Adrenal gland (tissue), 5 donors: Measurements from ENCODE around the gene FBXW12.

ENCODE experiments used
- POLR2A ChIP-seq, 2 donors: fragments of 450-650 bp; IDR thresholded peaks; one replicate each; pipeline ENCODE4 v1.6.1; 2017; ENCODE audit warnings: antibody characterized with exemption in 2 of 2, mild to moderate bottlenecking in 2 of 2, moderate library complexity in 1 of 2
- TF ChIP-seq, protein P1 (sequence below), 6 experiments: fragments of 450-650 bp in 4 of 6; fragments of 200-600 bp in 2 of 6; sonication (generic) in 1 of 6; IDR thresholded peaks; 1 replicate in 5 of 6; 2 replicates in 1 of 6; pipeline versions ENCODE4 v1.5.1 to v1.8.0; 2016 to 2021; ENCODE audit warnings: antibody characterized with exemption in 6 of 6, mild to moderate bottlenecking in 2 of 6, moderate library complexity in 1 of 6
- donor health status: DM: no; HTN: no; CAD: no.

DNA sequence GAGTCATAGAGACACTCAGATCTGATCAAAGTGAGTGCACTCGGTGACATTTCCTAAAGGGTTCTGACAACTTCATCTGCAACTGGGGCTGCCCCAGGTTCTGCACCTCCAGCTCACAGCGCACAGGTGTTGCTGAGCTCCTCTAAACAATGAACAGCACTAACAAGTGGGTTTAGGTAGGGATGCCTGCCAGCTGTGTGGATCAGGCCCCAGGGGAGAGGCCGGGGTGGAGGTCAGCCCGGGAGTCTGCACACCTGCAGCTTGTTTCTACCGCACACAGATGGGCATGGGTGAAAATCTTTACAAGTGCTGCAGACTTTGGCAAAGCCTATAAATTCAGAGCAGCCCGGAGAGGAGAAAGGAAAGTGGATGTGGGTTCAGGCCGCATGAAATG lies 355 bp downstream of the FBXW12 start:
- no peak for TF ChIP-seq POLR2A (IDR thresholded peaks at IDR 0.05)
- TF ChIP-seq, protein P1, sequence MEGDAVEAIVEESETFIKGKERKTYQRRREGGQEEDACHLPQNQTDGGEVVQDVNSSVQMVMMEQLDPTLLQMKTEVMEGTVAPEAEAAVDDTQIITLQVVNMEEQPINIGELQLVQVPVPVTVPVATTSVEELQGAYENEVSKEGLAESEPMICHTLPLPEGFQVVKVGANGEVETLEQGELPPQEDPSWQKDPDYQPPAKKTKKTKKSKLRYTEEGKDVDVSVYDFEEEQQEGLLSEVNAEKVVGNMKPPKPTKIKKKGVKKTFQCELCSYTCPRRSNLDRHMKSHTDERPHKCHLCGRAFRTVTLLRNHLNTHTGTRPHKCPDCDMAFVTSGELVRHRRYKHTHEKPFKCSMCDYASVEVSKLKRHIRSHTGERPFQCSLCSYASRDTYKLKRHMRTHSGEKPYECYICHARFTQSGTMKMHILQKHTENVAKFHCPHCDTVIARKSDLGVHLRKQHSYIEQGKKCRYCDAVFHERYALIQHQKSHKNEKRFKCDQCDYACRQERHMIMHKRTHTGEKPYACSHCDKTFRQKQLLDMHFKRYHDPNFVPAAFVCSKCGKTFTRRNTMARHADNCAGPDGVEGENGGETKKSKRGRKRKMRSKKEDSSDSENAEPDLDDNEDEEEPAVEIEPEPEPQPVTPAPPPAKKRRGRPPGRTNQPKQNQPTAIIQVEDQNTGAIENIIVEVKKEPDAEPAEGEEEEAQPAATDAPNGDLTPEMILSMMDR (IDR thresholded peaks at IDR 0.05): no peak
